T-helper 9 cell (primary cell): ENCODE data around the gene PPP1R13L.

Experiments
- DNase-seq: peaks from one replicate; pipeline ENCODE4 v3.0.0-alpha.2; 2020

Gene PPP1R13L

DNA sequence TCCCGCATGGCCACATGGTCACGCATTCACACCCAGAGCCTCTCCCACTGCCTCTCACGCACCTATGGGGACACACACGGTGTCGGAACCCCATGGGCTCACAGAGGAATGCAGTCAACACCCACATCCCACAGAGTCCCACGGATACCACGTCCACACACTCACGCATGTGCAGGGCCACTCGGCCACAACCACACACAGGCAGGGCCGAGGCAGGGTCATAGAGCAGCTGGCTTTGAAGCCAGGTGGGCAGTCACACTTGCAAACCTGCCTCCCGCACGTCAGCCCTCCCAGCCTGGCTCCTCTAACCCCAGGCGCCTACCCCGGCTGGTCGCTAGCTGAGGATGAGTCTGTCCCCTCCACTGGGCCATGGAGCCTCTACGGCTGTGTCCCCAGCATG lies 42.6 kb downstream of the PPP1R13L start:
- DNase-seq, result no peak

DNA sequence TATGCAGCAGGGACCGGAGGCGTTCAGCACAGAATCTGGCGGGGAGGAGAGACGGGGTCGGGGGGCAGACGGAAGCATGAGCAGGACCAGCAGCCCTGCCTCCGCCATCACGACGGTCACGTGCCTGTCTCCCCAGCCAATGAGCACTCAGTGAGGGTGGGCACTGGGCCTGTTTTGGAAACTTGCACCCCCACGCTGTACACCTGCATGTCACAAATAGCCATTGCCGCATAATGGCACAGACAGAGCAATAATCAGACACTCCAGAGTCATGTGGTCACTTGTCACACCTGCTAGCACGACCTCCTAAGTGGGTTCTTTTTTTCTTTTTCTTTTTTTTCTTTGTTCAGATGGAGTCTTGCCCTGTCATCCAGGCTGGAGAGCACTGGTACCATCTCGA lies 43.3 kb downstream of the PPP1R13L start:
- DNase-seq, result no peak

DNA sequence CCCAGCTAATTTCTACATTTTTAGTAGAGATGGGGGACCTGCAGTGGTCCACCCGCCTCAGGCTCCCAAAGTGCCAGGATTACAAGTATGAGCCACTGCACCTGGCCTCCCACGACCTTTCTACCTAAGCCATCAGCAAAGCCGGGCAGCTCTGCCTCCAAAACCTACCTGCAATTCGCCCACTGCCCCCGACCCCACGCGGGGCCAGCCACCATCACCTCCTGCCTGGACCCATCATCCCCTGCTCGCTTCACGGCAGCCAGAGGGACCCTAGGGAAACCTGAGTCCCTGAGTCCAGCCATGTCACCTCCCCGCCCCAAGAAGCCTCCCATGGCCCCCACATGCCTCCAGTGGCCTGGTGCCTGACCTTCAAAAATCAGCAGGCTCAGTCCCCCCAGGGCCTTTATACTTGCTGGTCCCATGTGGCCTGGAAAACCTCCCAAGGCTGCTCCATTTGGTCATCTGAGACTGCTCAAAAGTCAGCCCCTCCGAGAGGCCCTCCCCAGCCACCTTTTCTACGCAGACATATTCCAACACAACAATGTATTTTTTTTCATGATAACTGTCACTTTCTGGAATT lies 46.6 kb downstream of the PPP1R13L start:
- no peak for DNase-seq

DNA sequence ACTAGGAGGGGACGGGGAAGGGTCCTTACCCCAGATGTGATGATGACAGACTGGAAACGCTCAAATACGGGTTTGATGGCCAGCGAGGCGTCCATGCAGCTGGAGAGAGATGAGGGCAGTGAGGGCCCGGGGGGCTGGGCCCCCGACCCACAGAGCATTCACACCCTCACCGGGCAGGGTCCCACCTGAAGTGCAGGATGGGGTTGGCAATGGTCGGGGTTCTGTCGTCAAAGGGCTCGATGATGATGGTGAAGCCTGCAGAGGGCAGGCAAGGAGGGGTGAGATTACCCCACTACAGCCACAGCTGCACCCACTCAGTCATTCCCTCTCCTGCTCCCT lies 47.5 kb downstream of the PPP1R13L start:
- DNase-seq, result no peak

DNA sequence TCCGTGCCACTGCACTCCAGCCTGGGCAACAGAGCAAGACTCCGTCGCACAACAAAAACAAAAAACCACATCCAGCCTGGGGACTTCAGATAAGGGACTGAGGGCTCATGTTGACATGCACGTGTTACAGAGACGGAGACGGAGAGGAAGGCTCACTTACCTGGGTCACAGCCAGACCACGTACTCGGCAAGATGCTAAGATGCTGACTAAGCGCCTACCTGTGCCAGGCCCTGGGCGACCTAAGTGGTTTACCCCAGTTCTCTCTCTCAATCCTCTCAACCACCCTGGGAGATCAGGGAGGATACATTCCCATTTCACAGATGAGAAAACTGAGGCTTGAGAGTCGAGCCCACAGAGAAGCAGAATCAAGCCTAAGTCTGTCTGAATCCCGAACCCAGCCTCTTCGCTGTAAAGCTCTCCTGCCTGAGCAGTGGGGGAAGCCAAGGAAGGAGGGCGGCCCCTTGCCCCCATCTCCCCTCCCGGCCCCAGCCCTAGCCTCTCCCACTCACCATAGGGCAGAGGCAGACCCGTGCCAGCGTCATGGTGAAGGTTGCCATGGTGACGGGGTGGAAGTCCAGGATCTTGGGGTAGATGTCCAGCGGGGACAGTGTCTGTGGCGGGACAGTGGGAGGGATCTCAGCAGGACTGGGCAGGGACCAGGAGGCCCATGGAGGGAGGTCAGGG lies 48.0 kb downstream of the PPP1R13L start:
- DNase-seq, result no peak

DNA sequence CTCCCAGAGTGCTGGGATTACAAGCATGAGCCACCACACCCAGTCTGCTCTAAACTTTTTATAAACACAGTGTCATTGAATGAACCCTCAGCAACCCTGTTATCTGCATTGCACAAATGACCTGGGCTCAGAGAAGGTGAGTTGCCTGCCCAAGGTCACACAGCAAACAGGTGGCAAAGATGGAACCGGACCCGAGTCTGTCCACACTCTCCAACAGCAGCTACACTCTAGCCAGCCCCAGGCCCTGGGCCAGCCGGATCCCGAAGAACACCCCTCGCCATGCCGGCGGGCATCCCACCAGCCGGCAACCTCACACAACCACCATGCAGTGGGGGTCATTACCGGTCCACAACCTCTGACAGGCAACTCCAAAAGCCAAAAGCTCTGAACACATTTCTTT lies 49.0 kb downstream of the PPP1R13L start:
- no peak for DNase-seq

DNA sequence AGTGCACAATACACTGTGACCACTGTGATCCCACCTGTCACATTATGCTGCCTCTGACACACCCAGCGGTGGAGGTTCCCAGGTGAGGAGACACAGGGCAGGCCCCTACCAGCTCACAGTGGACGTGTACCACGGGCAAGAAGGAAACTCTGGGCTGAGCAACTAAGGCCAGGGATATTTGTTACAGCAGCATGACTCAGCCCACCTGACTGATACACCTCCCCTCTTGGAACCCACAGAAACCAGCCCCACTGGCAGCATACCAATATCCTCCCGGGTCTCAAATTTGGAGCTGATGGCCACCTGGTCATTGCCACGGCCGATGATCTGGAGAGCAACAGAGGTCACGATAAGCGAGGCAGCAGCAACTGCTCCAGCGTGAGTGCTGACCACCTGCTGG lies 49.5 kb downstream of the PPP1R13L start:
- no peak for DNase-seq

DNA sequence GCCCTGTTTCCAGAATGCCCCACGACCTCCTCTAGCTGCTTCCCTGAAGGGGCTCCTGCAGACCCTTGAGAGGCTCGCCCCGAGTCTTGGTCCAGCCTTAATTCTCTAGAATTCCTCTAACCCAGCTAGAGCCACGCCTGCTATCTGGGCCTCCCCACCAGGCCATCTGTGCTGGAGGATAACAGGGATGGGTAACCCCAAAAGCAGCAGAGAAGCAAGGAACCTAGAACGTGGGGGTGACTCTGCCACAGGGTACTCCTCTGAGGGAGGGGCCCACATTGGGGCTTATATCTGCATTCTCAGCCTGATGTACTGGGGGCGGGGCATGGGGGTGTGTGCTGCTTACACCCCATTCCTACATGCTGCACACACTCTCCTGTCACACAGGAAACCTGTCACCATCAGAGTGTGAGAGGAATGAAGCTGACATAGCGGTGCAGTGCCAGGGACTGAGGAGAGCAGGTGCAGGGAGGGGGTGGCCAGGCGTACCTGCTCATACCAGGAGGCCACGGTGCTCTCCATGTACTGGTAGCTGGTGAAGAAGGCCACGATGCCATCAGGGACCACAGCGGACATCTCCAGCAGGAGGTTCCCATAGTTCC lies 50.5 kb downstream of the PPP1R13L start:
- no peak for DNase-seq

DNA sequence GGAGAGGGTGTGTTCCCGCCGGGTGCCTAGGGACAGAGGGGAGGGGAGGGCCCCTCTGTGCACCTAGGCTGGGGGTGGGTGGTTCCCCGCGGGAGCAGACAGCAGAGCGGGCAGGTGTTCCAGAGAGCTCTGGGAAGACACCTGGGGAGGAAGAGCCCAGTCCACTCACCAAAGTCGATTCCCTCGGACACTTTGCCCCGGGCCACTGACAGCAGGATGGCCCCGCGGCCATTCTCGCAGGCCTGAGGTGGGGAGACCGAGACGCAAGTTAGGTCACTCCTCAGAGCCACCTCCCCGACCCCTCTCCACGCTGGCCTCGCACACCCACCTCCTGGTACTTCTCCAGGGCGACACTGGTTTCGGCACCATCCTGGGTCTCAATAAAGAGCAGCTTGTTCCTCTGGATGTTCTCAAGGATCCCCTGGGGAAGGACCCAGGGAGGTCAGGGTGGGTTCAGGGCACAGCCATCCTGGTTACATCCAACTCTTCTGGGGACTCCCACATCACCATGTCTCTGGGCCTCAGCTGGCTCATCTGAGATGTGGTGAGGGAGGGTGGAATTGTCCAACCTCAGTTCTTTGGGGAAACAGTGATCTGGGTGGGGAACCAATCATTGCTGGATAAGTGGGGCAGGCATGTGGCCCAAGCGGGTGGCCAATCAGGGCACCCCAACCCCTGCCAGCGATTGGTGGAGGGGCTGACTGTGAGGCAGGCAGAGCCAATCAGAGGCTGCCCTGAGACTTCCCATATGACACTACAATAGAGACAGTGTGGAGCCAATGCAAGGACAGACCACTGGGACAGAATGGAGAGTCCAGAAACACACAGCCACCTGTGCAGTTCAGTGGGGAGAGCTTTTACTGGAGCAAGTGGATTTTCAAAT lies 51.7 kb downstream of the PPP1R13L start:
- DNase-seq, result no peak

DNA sequence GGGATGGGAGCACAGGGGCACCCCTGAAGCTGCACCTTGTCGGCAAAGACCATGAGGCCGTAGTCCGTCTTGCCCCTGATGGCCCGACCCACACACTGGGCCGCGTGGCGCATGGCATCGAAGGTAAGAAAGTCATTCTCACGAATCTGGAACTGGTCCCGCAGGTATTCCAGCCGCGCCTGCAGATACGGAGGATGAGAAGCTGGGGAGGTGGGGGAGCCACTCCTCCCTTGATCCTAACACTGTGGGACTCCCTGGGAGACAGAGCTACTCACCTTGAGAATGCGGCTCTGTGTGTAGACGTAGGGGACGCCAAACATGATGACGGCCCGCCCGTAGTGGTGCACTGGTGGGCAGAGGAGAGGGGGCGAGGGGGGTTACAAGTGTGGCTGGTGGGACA lies 52.4 kb downstream of the PPP1R13L start:
- DNase-seq, result no peak

DNA sequence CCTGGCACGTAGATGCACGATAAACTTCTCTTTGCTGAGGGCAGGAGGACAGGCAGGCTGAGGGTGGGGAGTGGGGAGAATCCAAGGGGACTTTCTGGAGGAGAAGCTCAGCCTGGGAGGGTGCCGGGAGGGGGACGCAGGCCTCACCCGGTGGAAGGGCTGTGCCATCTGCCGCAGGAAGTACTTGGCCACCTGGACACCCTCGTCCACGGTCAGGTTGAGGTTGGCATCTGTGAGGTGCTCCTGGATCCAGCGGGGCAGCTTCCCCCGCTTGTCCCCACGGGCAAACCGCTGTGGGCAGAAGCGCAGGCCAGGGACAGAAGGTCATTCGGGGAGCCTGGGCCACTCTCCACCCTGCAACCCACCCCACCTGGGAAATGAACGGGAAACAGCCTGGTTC lies 52.8 kb downstream of the PPP1R13L start:
- DNase-seq, result no peak

DNA sequence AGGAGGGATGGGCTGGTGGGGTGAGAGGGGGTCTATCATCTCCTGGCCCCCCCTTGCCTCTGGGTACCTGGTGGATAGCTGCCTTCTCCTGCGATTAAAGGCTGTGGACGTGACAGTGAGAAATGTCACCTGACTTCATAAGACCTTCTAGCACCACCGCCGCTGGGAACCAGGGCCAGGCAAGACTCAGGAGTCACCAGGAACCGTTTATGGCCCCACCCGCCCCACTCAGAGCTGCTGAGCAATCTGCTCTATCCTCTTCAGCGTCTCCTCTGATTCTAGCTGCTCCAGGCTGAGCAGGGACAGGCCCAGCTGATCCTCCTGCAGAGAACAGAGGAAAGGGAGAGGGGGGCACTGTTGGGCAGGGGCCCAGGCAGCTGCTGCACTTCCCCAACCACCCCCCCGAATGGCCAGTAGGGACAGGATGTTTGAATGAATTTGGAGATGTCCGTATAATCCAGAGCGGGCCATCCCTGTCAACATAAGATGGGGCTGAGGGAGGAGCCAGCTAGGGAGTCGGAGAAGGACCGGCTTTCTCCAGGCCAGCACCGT lies 53.4 kb downstream of the PPP1R13L start:
- DNase-seq, result no peak

DNA sequence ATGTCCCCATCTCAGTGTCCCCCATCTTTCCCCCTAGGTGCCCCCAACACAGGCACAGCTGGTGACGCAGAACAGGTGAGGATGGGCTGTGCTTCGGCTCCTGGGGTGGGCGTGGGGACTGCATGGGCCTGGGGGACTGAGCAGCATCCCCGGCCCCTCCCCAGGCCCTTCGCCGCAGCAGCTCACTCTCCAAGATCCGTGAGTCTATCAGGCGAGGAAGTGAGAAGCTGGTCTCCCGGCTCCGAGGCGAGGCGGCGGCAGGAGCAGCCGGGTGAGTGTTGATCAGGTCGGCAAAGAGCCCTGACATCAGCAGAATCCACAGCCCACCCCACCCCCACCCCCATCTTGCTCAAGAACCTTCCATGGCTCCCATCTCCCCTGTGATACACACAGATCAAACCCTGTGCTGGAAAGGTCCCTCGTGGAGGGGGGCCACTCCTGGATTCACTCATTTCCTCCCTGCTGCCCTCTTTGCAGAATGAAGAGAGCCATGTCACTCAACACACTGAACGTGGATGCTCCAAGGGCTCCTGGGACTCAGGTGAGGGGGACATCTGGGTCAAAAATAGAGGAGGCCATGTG lies 54.3 kb downstream of the PPP1R13L start:
- DNase-seq, result no peak

DNA sequence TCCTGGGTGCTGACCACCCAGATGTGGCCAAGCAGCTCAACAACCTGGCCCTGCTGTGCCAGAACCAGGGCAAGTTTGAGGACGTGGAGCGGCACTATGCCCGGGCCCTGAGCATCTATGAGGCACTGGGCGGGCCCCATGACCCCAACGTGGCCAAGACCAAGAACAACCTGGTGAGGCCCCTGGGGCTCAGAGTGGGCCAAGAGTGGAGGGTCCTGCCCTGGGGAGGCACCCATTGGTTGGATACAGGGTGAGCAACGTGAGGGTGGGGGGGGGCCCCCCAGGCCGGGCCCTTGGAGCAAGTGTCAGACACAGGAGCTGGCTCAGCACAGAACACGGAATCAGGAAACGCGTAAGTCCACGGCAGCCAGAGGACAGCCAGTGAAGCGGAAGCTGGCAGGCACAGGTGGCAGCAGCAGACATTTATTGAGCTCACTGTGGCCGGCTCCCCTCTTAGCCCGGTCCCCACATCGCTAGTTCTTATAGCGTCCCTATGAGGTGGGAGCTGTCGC lies 55.4 kb downstream of the PPP1R13L start:
- no peak for DNase-seq

DNA sequence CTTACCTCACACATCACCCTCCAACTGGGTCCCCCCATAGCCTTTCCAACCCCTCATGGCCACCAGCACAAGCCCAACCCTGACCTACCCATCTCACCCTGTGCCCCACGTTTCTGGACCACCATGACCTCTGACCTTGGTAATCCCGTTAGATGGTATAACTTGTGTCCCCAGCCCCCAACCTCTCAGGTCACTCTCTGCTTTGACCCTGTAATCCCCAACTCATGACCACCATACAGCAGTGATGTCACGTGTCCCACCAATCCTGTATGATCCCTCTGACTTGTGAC lies 55.8 kb downstream of the PPP1R13L start:
- DNase-seq, result no peak

DNA sequence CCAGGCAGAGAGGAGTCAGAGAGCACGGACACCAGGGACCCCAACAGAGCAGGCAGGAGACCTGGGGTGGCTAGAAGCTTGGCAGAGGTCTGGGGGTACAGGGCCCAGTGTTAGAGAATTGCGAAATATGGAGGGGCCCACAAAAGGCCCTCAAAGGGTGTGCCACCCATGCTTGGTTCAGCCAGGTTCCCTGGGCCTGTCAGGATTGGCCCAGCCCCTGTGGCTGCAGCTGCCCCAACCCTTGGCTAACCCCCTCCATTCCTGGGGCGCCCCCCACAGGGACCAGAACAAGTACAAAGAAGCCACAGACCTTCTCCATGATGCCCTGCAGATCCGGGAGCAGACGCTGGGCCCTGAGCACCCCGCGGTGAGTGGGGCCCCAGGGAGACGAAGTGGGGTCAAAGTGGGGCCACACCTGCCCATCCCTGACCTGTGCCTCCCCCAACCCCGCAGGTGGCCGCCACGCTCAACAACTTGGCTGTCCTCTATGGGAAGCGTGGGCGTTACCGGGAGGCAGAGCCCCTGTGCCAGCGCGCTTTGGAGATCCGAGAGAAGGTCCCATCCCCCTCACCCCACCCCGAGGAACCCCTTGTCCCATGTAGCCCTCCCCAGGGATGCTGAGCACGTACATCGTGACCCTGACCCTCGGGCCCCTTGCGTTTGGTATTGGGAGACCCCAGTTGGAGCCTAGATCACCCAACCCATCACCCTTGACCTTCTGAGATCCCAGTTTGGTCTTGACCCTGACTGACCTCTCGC lies 56.3 kb downstream of the PPP1R13L start:
- DNase-seq, result no peak

DNA sequence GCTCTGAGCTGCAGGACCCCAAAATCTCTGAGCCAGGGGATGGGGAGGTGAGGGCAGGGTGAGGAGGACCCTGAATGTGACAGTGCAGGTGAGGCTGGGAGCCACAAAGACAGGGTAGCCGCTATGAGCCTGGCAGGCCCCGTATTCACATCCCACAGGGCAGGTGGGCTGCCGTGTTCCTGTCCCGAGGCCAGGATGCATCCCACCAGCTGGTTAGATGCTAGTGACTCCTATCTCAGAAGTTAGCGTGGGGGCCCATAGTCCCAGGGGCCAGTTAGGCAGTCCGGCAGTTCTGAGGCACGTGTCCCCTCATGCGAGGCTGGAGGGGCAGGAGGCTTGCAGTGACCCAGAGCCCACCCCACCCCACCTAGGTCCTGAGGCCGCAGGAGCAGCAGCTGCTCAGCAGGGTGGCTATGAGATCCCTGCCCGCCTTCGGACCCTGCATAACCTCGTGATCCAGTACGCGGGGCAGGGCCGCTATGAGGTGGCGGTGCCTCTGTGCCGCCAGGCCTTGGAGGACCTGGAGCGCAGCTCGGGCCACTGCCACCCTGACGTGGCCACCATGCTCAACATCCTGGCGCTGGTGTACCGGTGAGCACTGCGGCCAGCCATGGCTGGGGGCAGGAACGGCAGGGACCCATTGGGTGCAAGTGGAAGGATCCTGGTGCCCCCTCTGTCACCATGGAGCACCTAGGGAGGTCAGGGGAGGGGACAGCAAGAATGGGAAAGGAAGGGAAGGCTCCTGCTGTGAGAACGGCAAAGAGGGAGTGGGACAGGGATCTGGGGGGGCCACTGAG lies 57.1 kb downstream of the PPP1R13L start:
- DNase-seq, result no peak

DNA sequence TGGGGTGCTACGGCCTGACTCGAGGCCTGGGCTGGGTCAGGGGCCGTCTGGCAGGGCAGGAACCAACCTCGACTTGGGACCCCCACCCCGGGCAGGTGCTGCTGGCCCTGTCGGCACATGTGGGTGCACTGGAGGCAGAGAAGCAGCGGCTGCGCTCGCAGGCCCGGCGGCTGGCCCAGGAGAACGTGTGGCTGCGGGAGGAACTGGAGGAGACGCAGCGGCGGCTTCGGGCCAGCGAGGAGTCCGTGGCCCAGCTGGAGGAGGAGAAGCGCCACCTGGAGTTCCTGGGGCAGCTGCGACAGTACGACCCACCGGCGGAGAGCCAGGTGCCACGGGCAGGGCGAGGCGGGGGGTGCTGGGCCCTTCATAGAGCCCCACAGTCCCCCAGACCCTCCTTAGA lies 58.4 kb downstream of the PPP1R13L start:
- DNase-seq, result no peak

DNA sequence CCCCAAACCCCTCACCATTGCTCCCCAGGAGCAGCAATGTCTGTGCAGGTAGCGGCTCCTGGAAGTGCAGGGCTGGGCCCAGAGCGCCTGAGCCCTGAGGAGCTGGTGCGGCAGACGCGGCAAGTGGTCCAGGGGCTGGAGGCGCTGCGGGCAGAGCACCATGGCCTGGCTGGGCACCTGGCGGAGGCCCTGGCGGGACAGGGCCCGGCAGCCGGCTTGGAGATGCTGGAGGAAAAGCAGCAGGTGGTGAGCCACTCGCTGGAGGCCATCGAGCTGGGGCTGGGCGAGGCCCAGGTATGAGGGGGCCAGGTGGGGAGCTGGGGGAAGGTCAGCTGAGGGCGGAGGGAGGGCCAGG lies 59.4 kb downstream of the PPP1R13L start:
- no peak for DNase-seq

DNA sequence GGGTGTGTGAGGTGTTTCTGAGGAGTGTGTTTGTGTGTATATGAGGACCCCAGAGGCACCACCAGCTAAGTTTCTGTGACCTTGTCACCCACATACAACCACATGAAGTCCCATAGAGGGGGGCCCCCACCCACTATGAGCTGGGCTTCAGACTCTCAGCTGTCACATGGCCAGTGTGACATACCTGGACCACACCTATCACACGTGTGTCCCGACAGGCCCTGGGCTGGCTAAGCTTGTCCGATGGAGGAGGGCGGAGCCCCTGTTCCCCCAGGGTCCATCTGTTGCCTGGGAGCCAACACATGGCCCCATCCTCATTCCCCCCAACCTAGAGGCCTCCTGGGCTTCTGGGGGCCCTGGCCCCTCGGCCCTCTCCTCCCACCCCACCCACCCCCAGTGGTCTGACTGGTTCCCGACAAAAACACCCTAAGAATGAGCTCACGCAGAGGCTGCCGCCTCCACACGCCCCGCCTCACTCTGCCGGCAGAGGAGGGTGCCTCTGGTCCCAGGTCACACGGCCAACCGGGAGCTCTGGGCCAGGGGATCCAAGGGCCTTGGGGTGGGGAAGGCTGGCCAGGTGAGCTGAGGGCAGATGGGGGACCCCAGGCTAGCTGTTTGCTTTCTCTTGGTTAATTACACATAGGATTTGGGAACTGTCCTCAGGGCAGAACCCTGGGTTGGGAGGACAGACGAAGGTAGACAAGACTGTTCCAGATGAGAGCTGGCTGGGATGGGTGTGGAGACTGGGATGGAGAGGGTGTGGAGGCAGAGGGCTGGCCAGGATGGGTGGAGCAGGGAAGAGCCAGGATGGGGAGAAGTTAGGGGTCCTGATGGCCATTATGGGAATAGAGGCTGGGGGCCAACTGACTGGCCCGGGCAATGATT lies 60.0 kb downstream of the PPP1R13L start:
- no peak for DNase-seq
